GM12892 (cell line): ENCODE data around the gene GIPC1.

Experiments used
- POLR2A ChIP-seq: IDR thresholded peaks from 2 replicates; pipeline ENCODE4 v1.6.1; 2011; ENCODE audit warnings: low read depth, low read length, control low read depth
- POLR2AphosphoS5 ChIP-seq: IDR thresholded peaks from 2 replicates; pipeline ENCODE4 v1.6.1; 2011; ENCODE audit warnings: low read depth, low read length, control low read depth

DNA sequence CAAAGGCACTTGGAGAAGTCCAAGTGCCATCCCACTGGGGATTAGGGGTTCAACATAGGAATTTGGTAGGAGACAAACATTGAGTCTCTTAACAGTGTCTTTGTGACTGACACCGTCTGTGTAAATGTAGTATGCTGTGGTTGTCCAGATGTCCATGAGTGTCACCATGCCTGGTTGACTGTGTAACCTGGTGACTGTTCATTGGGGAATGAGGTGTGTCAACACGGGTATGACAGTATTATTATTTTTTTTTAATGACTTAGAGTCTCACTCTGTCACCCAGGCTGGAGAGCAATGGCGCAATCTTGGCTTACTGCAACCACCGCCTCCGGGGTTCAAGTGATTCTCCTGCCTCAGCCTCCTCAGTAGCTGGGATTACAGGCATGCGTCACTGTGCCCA, 46.6 kb downstream of the GIPC1 start:
- TF ChIP-seq POLR2AphosphoS5 (no peak), POLR2A (no peak)
